GM12874 (cell line): Measurements from ENCODE around the gene CHAT.

Source experiments
- TF ChIP-seq, protein P1 (sequence below): IDR thresholded peaks from 2 replicates; pipeline ENCODE4 v1.5.1; 2011; ENCODE audit warnings: low read depth, mild to moderate bottlenecking, control low read depth, low read length, moderate library complexity; ENCODE audit not compliant: insufficient read depth

Gene CHAT

DNA sequence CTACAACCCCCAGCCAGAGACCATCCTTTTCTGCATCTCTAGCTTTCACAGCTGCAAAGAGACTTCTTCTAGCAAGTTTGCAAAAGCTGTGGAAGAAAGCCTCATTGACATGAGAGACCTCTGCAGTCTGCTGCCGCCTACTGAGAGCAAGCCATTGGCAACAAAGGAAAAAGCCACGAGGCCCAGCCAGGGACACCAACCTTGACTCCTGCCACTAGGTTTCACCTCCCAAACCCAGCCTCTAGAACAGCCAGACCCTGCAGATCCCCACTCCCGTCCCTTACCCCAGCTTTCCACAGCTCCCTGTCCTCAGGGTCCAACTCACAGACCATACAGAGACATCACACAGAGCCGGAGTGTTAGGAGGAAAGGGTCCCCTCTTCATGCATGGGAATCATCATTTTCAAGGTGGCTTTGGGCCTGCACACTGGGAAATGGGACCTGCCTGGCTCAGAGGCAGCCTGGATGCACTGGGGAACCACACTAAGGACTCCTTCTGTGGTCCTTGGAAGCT, 51.1 kb downstream of the CHAT start:
- TF ChIP-seq, protein P1, sequence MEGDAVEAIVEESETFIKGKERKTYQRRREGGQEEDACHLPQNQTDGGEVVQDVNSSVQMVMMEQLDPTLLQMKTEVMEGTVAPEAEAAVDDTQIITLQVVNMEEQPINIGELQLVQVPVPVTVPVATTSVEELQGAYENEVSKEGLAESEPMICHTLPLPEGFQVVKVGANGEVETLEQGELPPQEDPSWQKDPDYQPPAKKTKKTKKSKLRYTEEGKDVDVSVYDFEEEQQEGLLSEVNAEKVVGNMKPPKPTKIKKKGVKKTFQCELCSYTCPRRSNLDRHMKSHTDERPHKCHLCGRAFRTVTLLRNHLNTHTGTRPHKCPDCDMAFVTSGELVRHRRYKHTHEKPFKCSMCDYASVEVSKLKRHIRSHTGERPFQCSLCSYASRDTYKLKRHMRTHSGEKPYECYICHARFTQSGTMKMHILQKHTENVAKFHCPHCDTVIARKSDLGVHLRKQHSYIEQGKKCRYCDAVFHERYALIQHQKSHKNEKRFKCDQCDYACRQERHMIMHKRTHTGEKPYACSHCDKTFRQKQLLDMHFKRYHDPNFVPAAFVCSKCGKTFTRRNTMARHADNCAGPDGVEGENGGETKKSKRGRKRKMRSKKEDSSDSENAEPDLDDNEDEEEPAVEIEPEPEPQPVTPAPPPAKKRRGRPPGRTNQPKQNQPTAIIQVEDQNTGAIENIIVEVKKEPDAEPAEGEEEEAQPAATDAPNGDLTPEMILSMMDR = no peak

DNA sequence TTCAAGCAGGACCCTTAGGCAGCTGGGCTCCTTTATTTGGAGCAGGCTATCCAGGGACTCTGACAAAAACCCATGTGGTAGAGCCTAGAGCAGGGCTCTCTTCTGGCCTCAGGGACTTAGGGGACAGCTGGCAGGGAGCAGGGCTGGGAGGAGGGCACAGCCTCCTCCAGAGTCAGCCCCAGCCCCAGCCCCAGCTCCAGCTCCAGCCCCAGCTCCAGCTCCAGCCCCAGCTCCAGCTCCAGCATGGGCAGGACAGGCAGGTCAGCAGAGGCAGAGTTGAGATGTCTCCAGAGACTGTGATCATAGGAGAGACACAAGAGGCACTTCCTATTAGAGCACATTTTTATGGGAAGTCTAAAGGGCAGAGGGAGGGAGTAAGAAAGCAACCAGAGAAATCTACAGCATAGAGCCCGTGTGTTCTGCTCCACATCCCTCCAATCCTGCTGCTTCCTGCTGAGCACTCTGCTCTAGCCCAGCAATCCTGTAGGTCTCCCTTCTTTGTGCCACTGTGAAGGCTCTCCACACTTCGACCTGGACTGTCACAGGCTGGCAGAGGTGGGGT, 52.3 kb downstream of the CHAT start:
- TF ChIP-seq, protein P1 = no peak

DNA sequence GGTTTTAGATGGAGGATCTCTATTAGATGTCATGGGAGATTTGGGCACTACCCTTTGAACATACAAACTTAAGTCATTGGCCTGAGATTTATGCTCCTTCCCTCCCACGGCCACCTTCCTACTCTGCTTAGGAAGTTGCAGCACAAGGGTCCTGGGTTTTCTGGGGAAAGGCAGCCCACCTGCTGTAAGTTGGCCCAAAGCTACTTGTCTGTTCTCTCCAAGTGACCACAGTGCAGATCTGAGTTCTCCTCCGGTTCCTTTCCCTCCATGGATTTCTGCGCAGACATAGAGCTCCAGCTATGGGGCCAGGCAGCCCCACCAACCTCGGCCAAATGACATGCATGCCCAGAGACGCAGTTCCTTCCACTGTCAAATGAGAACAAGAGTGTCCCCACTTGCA, 52.8 kb downstream of the CHAT start:
- TF ChIP-seq, protein P1 = no peak

DNA sequence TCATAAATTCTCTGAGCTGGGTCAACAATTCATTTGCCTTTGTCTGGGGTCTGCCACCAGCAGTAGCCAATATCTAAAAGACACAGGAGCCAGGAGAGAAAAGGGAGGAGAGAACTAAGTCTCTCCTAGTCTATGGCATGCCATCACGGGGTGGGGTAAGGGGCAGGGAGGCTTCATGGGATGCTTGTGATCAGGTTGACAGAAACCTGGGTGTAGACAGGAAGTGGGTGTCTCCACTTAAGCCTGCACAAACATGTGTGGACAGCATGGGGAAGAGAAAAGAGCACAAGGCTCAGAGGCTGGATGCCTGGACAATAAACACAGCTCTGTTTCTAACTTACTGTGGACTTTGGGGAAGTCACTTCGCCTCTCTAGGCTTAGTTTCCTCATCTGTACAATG, 54.2 kb downstream of the CHAT start:
- TF ChIP-seq, protein P1 = no peak

DNA sequence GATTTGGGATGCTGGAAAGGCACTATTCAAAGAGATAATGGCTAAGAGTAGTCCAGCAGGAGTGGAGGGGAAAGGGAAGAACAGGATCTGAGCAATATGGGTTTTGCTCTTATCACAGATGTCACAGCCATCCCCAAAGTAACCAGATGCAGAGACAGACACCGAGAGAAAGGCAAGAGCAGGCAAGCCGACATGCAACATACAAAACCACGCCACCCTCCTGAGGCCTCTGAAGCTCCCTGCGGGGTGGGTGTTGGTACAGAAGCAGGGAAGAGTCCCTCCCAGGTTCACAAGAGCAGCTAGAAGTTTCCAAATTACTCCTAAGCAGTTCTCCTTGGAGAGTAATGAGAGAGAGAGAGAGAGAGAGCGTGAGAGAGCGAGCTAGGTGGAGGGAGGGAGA, 54.8 kb downstream of the CHAT start:
- TF ChIP-seq, protein P1 = no peak

DNA sequence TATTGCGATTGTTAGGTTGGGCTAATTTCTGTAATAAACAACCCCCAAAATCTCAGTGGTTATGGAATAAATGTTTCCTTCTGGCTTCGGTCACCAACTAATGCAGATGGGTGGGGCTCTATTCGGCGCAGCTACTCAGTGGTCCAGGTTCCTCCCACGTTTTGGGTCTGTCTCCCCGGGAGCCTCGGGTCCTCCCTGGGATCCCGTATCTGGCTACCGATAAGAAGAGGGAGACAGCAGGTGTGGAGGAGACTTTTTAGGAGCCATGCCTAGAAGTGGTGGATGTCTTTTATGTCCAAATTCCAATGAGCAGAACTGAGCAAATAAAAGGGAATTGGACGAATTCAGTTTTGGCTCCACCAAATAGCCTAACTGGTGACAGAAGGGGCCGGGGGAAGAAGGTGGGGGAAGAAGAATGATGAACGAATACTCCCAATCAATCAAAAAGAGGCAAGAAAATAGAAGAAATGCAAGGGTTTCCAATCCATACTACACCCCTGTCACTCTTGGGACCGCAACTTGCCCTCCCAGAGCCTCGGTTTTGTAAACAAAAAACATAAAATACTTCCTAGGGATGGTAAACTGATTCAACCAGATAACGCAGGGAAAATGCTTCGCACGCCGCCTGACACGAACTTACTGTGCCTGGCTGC, 65.1 kb downstream of the CHAT start:
- TF ChIP-seq, protein P1 = no peak

DNA sequence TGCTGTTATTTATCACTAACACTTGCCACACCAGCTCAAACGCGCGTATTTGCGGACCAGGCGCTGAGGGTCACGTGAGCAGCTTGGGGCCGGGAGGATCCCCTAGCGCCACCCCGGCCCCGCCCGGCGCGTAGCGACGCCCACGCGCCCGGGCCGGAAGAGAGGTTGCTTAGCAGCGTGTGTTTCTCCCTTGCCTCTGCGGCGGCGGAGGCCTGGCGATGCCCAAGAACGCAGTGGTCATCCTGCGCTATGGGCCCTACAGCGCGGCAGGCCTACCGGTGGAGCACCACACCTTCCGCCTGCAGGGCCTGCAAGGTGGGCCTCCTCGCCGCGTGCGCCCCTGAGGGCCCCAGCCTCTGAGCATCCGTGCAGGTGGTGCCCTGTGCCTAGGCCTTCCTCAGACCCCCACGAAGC, 65.7 kb downstream of the CHAT start, which contains the start of gene C10orf53:
Gene C10orf53, plus strand, starts transcription at position 172 of the 414 bp plus-strand sequence. Its CDS starts 47 bp downstream, at position 219.
- TF ChIP-seq, protein P1 = no peak
